Urothelium cell line (cell line): ENCODE measurements around the gene B3GALT6.

ENCODE experiments used
- DNase-seq: peaks from one replicate; pipeline ENCODE4 v3.0.0; 2011; ENCODE audit warnings: low spot score, mixed read lengths
- FAIRE-seq: peaks from 2 replicates; lab custom pipeline; 2011; peaks lifted over from hg19 to GRCh38; lab: Jason Lieb, UNC

B3GALT6 gene

GRCh38 chr1:1281533-1282321, 49.7 kb downstream of the B3GALT6 start:
- no peak for DNase-seq
- no peak for FAIRE-seq

GRCh38 chr1:1282998-1283397, 51.0 kb downstream of the B3GALT6 start:
- FAIRE-seq: no peak
- no peak for DNase-seq

GRCh38 chr1:1283821-1284220, 51.8 kb downstream of the B3GALT6 start:
- DNase-seq (peak; percentile 56), FAIRE-seq (no peak)
